Large intestine (tissue), 3 donors: Measurements from ENCODE around the gene RNF112. TPM values are rescaled to one million over a fixed set of nuclear protein-coding genes. Genes with fewer than 3 reads are reported as not detected.
A peak's percentile ranks its signal among the peaks of the same experiment; 100 is the strongest.

Experiments used
- DNase-seq, 2 donors: peaks; one replicate each; pipeline versions ENCODE4 v3.0.0 to v3.0.0-alpha.2; 2013
- H3K27ac ChIP-seq: one replicate; pipeline ENCODE4 v1.5.1; 2013; ENCODE audit warnings: low read length
- H3K27me3 ChIP-seq: 2 replicates; pipeline ENCODE4 v1.6.1; 2013; ENCODE audit warnings: low read length; ENCODE audit not compliant: control insufficient read depth, insufficient read depth
- H3K36me3 ChIP-seq: 2 replicates; pipeline ENCODE4 v1.6.1; 2013; ENCODE audit warnings: low read length; ENCODE audit not compliant: control insufficient read depth, insufficient read depth
- H3K4me1 ChIP-seq: one replicate; pipeline ENCODE4 v1.6.1; 2013; ENCODE audit warnings: low read length; ENCODE audit not compliant: control insufficient read depth, insufficient read depth
- H3K4me3 ChIP-seq: one replicate; pipeline ENCODE4 v1.5.1; 2013; ENCODE audit warnings: low read length
- H3K9me3 ChIP-seq: one replicate; pipeline ENCODE4 v1.6.1; 2013; ENCODE audit warnings: mild to moderate bottlenecking, low read depth, low read length, moderate library complexity; ENCODE audit not compliant: control insufficient read depth
- WGBS: methylation state at CpG from one replicate; pipeline ENCODE4 v1.1.5; 2013; ENCODE audit warnings: low lambda C conversion rate; ENCODE audit not compliant: insufficient coverage; 5-methylcytosine and 5-hydroxymethylcytosine counted together
- polyA plus RNA-seq: library from polyadenylated mRNA; unstranded; fragments of 120-200 nt; gene quantifications from one replicate; pipeline ENCODE4 v1.2.1, GENCODE V29; 2013

Gene RNF112
- polyA plus RNA-seq, 1 donor, result 3.7 TPM

GRCh38 chr17:19365833-19366636, 45.0 kb upstream of the RNF112 start:
- WGBS, result no CpG with 5 or more reads among the region's 9 CpGs
- Histone ChIP-seq H3K27me3 (no peaks in the 10 kb centered on the region), H3K9me3 (no peaks in the 10 kb centered on the region), H3K27ac (no peak overlapping the region), H3K4me3 (no peak overlapping the region), H3K4me1 (peaks cover 15% of the 10 kb centered on the region), H3K36me3 (no peaks in the 10 kb centered on the region)
- no peak for DNase-seq

GRCh38 chr17:19366637-19366972, 44.4 kb upstream of the RNF112 start:
- no peak overlapping the region for H3K4me3 ChIP-seq
- H3K36me3 ChIP-seq, result no peaks in the 10 kb centered on the region
- no peak overlapping the region for H3K27ac ChIP-seq
- WGBS, result no CpG with 5 or more reads among the region's 5 CpGs
- no peaks in the 10 kb centered on the region for H3K27me3 ChIP-seq
- peaks cover 11% of the 10 kb centered on the region for H3K4me1 ChIP-seq
- no peaks in the 10 kb centered on the region for H3K9me3 ChIP-seq
- DNase-seq, result no peak

GRCh38 chr17:19368229-19368628, 42.8 kb upstream of the RNF112 start:
- no peaks in the 10 kb centered on the region for H3K36me3 ChIP-seq
- no peak for DNase-seq
- H3K27ac ChIP-seq, result no peak overlapping the region
- WGBS, result no CpG with 5 or more reads among the region's 4 CpGs
- no peak overlapping the region for H3K4me3 ChIP-seq
- no peaks in the 10 kb centered on the region for H3K27me3 ChIP-seq
- H3K4me1 ChIP-seq, result peaks cover 4% of the 10 kb centered on the region
- no peaks in the 10 kb centered on the region for H3K9me3 ChIP-seq

GRCh38 chr17:19369107-19369778, 41.8 kb upstream of the RNF112 start:
- WGBS, result no CpG with 5 or more reads among the region's 16 CpGs
- no peak overlapping the region for H3K4me3 ChIP-seq
- no peak overlapping the region for H3K27ac ChIP-seq

GRCh38 chr17:19369846-19370492, 41.1 kb upstream of the RNF112 start:
- H3K9me3 ChIP-seq, result no peaks in the 10 kb centered on the region
- no peaks in the 10 kb centered on the region for H3K27me3 ChIP-seq
- no CpG with 5 or more reads among the region's 12 CpGs for WGBS
- no peak overlapping the region for H3K27ac ChIP-seq
- no peak overlapping the region for H3K4me3 ChIP-seq
- H3K36me3 ChIP-seq, result no peaks in the 10 kb centered on the region
- no peak for DNase-seq
- H3K4me1 ChIP-seq, result no peaks in the 10 kb centered on the region

More at GRCh38 chr17:19369107-19369778, 41.8 kb upstream of the RNF112 start:
- Histone ChIP-seq H3K36me3 (no peaks in the 10 kb centered on the region), H3K9me3 (no peaks in the 10 kb centered on the region), H3K27me3 (no peaks in the 10 kb centered on the region), H3K4me1 (no peaks in the 10 kb centered on the region)
- DNase-seq, result peak in 1 of 2 donors; percentile 55

- DNase-seq, result no peak
- Histone ChIP-seq H3K27ac (no peak overlapping the region), H3K4me3 (no peak overlapping the region), H3K27me3 (no peaks in the 10 kb centered on the region), H3K4me1 (no peaks in the 10 kb centered on the region), H3K36me3 (no peaks in the 10 kb centered on the region), H3K9me3 (no peaks in the 10 kb centered on the region)
- WGBS, result no CpG with 5 or more reads among the region's 7 CpGs
These were observed 40.5 kb upstream of the RNF112 start for GRCh38 chr17:19370493-19370960.

GRCh38 chr17:19371259-19372010, 39.6 kb upstream of the RNF112 start:
- no peak overlapping the region for H3K4me3 ChIP-seq
- no CpG with 5 or more reads among the region's 7 CpGs for WGBS
- H3K27ac ChIP-seq, result no peak overlapping the region
- H3K9me3 ChIP-seq, result no peaks in the 10 kb centered on the region
- H3K27me3 ChIP-seq, result no peaks in the 10 kb centered on the region
- no peak for DNase-seq
- H3K36me3 ChIP-seq, result no peaks in the 10 kb centered on the region
- H3K4me1 ChIP-seq, result no peaks in the 10 kb centered on the region

GRCh38 chr17:19372011-19372370, 39.0 kb upstream of the RNF112 start:
- no peak overlapping the region for H3K4me3 ChIP-seq
- DNase-seq, result no peak
- no peaks in the 10 kb centered on the region for H3K27me3 ChIP-seq
- no peaks in the 10 kb centered on the region for H3K4me1 ChIP-seq
- WGBS, result no CpG with 5 or more reads among the region's 9 CpGs
- no peak overlapping the region for H3K27ac ChIP-seq
- H3K36me3 ChIP-seq, result no peaks in the 10 kb centered on the region
- no peaks in the 10 kb centered on the region for H3K9me3 ChIP-seq

- DNase-seq, result no peak
- Histone ChIP-seq H3K27ac (no peak overlapping the region), H3K36me3 (no peaks in the 10 kb centered on the region), H3K4me1 (no peaks in the 10 kb centered on the region), H3K4me3 (no peak overlapping the region), H3K9me3 (no peaks in the 10 kb centered on the region), H3K27me3 (no peaks in the 10 kb centered on the region)
- WGBS, result no CpG with 5 or more reads among the region's 12 CpGs
These were observed 38.6 kb upstream of the RNF112 start for GRCh38 chr17:19372439-19372838.

- H3K36me3 ChIP-seq, result no peaks in the 10 kb centered on the region
- no peak overlapping the region for H3K4me3 ChIP-seq
- H3K27me3 ChIP-seq, result no peaks in the 10 kb centered on the region
- no peak overlapping the region for H3K27ac ChIP-seq
- DNase-seq, result no peak
- no peaks in the 10 kb centered on the region for H3K4me1 ChIP-seq
- H3K9me3 ChIP-seq, result no peaks in the 10 kb centered on the region
- 80% methylated on average over 1 of the region's 8 CpGs for WGBS
These were observed 38.0 kb upstream of the RNF112 start for GRCh38 chr17:19372866-19373504.
